Mesendoderm (in vitro differentiated cells): ENCODE results near the gene AFF2.

Source experiments
- DNase-seq: peaks from one replicate; pipeline ENCODE4 v3.0.0; 2013
- H2AK5ac ChIP-seq: 2 replicates; pipeline ENCODE4 v1.6.1; 2013; ENCODE audit warnings: low read length, inconsistent platforms
- H2BK120ac ChIP-seq: 2 replicates; pipeline ENCODE4 v1.6.1; 2013; ENCODE audit warnings: low read depth, mild to moderate bottlenecking, low read length, moderate library complexity, mixed read lengths
- H2BK15ac ChIP-seq: replicated peaks from 2 replicates; pipeline ENCODE4 v1.6.1; 2013; ENCODE audit warnings: low read depth, mild to moderate bottlenecking, moderate library complexity
- H2BK5ac ChIP-seq: 2 replicates; pipeline ENCODE4 v1.6.1; 2013; ENCODE audit warnings: low read length, inconsistent platforms
- H3K18ac ChIP-seq: 2 replicates; pipeline ENCODE4 v1.6.1; 2013; ENCODE audit warnings: mild to moderate bottlenecking, low read length, mixed read lengths
- H3K23ac ChIP-seq: one replicate; pipeline ENCODE4 v1.6.1; 2013; ENCODE audit warnings: low read length
- H3K27ac ChIP-seq: 2 replicates; pipeline ENCODE4 v1.5.1; 2013; ENCODE audit warnings: low read depth, mild to moderate bottlenecking, inconsistent platforms, low read length, moderate library complexity
- H3K27me3 ChIP-seq: 2 replicates; pipeline ENCODE4 v1.6.1; 2013; ENCODE audit warnings: low read length, control low read depth, mild to moderate bottlenecking, inconsistent platforms; ENCODE audit not compliant: insufficient read depth, poor library complexity
- H3K36me3 ChIP-seq: 2 replicates; pipeline ENCODE4 v1.6.1; 2013; ENCODE audit warnings: low read length, inconsistent platforms; ENCODE audit not compliant: control insufficient read depth, insufficient read depth
- H3K4ac ChIP-seq: one replicate; pipeline ENCODE4 v1.6.1; 2013; ENCODE audit warnings: low read depth, mild to moderate bottlenecking, low read length, moderate library complexity
- H3K4me1 ChIP-seq: 2 replicates; pipeline ENCODE4 v1.6.1; 2013; ENCODE audit warnings: low read depth, low read length, inconsistent platforms; ENCODE audit not compliant: control insufficient read depth
- H3K4me2 ChIP-seq: 2 replicates; pipeline ENCODE4 v1.6.1; 2013; ENCODE audit warnings: low read length
- H3K4me3 ChIP-seq: 2 replicates; pipeline ENCODE4 v1.5.1; 2013; ENCODE audit warnings: mild to moderate bottlenecking, low read length
- H3K56ac ChIP-seq: one replicate; pipeline ENCODE4 v1.6.1; 2013; ENCODE audit warnings: low read length
- H3K79me1 ChIP-seq: 2 replicates; pipeline ENCODE4 v1.6.1; 2013; ENCODE audit warnings: low read length, inconsistent platforms
- H3K79me2 ChIP-seq: 2 replicates; pipeline ENCODE4 v1.6.1; 2013; ENCODE audit warnings: mild to moderate bottlenecking, low read length; ENCODE audit not compliant: control insufficient read depth, insufficient read depth
- H3K9ac ChIP-seq: 2 replicates; pipeline ENCODE4 v1.6.1; 2013; ENCODE audit warnings: low read length, inconsistent platforms
- H4K5ac ChIP-seq: one replicate; pipeline ENCODE4 v1.6.1; 2013; ENCODE audit warnings: low read length
- H4K8ac ChIP-seq: one replicate; pipeline ENCODE4 v1.6.1; 2013; ENCODE audit warnings: low read depth, mild to moderate bottlenecking, control low read depth, low read length, moderate library complexity
- WGBS: extraction: QIAGEN DNeasy Blood & Tissue Kit; methylation state at CpG from one replicate; pipeline ENCODE4 v1.1.7; 2013; ENCODE audit warnings: low lambda C conversion rate, missing lambda C conversion rate; ENCODE audit not compliant: insufficient coverage; ENCODE audit errors: extremely low coverage; 5-methylcytosine and 5-hydroxymethylcytosine counted together

Gene AFF2

DNA sequence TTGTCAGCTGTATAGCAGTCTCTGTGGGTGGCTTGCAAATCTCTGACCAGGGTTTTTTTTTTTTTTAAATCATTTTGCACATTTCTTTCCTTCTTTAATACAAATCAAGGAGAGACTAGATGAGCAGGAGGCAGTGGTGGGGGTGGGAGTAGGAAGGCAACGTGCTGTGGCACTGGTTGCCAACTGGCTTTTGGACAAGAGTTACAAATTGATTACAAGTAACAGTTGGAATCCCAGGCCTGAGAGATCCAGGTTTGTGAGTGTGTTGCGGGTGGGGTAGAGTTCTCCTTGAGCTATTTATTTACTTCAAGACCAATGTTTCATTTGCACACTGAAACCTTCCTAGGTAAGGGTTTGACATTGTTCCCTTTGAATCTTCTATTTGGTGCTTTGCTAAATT is 325.3 kb downstream of the AFF2 start:
- no peak overlapping the region for H3K18ac ChIP-seq
- no peaks in the 10 kb centered on the region for H3K79me2 ChIP-seq
- no CpG with 5 or more reads among the region's 2 CpGs for WGBS
- H2BK5ac ChIP-seq = no peak overlapping the region
- H3K36me3 ChIP-seq = no peaks in the 10 kb centered on the region
- H3K4me1 ChIP-seq = no peaks in the 10 kb centered on the region
- H3K4ac ChIP-seq = no peak overlapping the region
- no peak overlapping the region for H3K9ac ChIP-seq
- H3K56ac ChIP-seq = no peak overlapping the region
- no peak overlapping the region for H4K5ac ChIP-seq
- no peak overlapping the region for H3K4me2 ChIP-seq
- no peak for DNase-seq
- no peak overlapping the region for H2BK15ac ChIP-seq
- H3K4me3 ChIP-seq = no peak overlapping the region
- no peak overlapping the region for H4K8ac ChIP-seq
- H3K23ac ChIP-seq = no peak overlapping the region
- no peaks in the 10 kb centered on the region for H3K27me3 ChIP-seq
- no peak overlapping the region for H2AK5ac ChIP-seq
- H3K27ac ChIP-seq = no peak overlapping the region
- no peaks in the 10 kb centered on the region for H3K79me1 ChIP-seq
- H2BK120ac ChIP-seq = no peak overlapping the region

GRCh38 chrX:148836741-148837140 is 336.3 kb downstream of the AFF2 start:
- H2BK5ac ChIP-seq = no peak overlapping the region
- no peaks in the 10 kb centered on the region for H3K27me3 ChIP-seq
- H2AK5ac ChIP-seq = no peak overlapping the region

GRCh38 chrX:148850631-148851030 is 350.2 kb downstream of the AFF2 start:
- H3K4me2 ChIP-seq = no peak overlapping the region
- no peak overlapping the region for H3K18ac ChIP-seq
- no peak overlapping the region for H2BK5ac ChIP-seq
- WGBS = no CpG with 5 or more reads among the region's 1 CpG
- no peak overlapping the region for H4K5ac ChIP-seq
- H2AK5ac ChIP-seq = no peak overlapping the region
- no peak overlapping the region for H4K8ac ChIP-seq
- H3K27ac ChIP-seq = no peak overlapping the region
- H3K79me1 ChIP-seq = no peaks in the 10 kb centered on the region
- no peak overlapping the region for H3K4me3 ChIP-seq
- H3K56ac ChIP-seq = no peak overlapping the region
- no peaks in the 10 kb centered on the region for H3K36me3 ChIP-seq
- no peaks in the 10 kb centered on the region for H3K79me2 ChIP-seq
- DNase-seq = no peak
- no peaks in the 10 kb centered on the region for H3K27me3 ChIP-seq
- no peak overlapping the region for H2BK120ac ChIP-seq
- H3K4me1 ChIP-seq = no peaks in the 10 kb centered on the region
- H2BK15ac ChIP-seq = no peak overlapping the region
- H3K9ac ChIP-seq = no peak overlapping the region
- H3K23ac ChIP-seq = no peak overlapping the region
- no peak overlapping the region for H3K4ac ChIP-seq

More at GRCh38 chrX:148836741-148837140, 336.3 kb downstream of the AFF2 start:
- no peaks in the 10 kb centered on the region for H3K79me1 ChIP-seq
- H3K36me3 ChIP-seq = no peaks in the 10 kb centered on the region
- no peak overlapping the region for H2BK15ac ChIP-seq
- H3K4me3 ChIP-seq = no peak overlapping the region
- H4K5ac ChIP-seq = no peak overlapping the region
- no CpG with 5 or more reads among the region's 4 CpGs for WGBS
- no peak overlapping the region for H3K18ac ChIP-seq
- H3K9ac ChIP-seq = no peak overlapping the region
- no peaks in the 10 kb centered on the region for H3K79me2 ChIP-seq
- H3K4me2 ChIP-seq = no peak overlapping the region
- DNase-seq = no peak
- H2BK120ac ChIP-seq = no peak overlapping the region
- H4K8ac ChIP-seq = no peak overlapping the region
- H3K4ac ChIP-seq = no peak overlapping the region
- H3K23ac ChIP-seq = no peak overlapping the region
- no peaks in the 10 kb centered on the region for H3K4me1 ChIP-seq
- no peak overlapping the region for H3K27ac ChIP-seq
- H3K56ac ChIP-seq = no peak overlapping the region

- no peaks in the 10 kb centered on the region for H3K36me3 ChIP-seq
- H2BK120ac ChIP-seq = no peak overlapping the region
- no peak overlapping the region for H3K4ac ChIP-seq
- no peak overlapping the region for H3K4me3 ChIP-seq
- H3K27ac ChIP-seq = no peak overlapping the region
- H4K5ac ChIP-seq = no peak overlapping the region
- H2BK5ac ChIP-seq = no peak overlapping the region
- no peak overlapping the region for H3K4me2 ChIP-seq
- no peaks in the 10 kb centered on the region for H3K4me1 ChIP-seq
- WGBS = no CpG with 5 or more reads among the region's 4 CpGs
- no peaks in the 10 kb centered on the region for H3K27me3 ChIP-seq
- no peak overlapping the region for H2BK15ac ChIP-seq
- H3K18ac ChIP-seq = no peak overlapping the region
- H4K8ac ChIP-seq = no peak overlapping the region
- no peaks in the 10 kb centered on the region for H3K79me1 ChIP-seq
- H3K23ac ChIP-seq = no peak overlapping the region
- no peak overlapping the region for H2AK5ac ChIP-seq
- DNase-seq = no peak
- no peak overlapping the region for H3K56ac ChIP-seq
- no peak overlapping the region for H3K9ac ChIP-seq
- H3K79me2 ChIP-seq = no peaks in the 10 kb centered on the region
These were observed 353.9 kb downstream of the AFF2 start for GRCh38 chrX:148854306-148854705.

DNA sequence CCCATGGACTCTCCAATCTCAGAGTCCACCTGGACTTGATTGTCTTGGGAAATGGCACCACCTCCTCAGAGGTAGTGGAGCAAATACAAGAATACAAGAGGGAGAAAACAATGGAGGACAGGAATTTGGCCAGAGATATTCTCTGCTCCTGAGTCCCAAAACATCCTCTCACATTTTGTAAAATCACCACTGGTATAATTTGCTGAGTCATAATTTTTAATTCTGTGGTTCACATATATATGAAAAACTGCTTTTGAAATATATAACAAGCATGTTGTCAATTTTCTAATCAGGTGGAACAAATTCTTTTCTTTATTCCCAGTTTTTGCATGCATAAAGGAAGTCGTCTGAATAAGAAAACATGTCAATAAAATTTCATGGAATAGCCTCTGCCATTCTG is 356.1 kb downstream of the AFF2 start:
- H2AK5ac ChIP-seq = no peak overlapping the region
- no peak overlapping the region for H3K4me3 ChIP-seq
- H3K4ac ChIP-seq = no peak overlapping the region
- H3K27ac ChIP-seq = no peak overlapping the region
- whole genome bisulfite sequencing = no CpG with 5 or more reads among the region's 1 CpG
- no peak overlapping the region for H4K5ac ChIP-seq
- H3K4me2 ChIP-seq = no peak overlapping the region
- no peaks in the 10 kb centered on the region for H3K79me2 ChIP-seq
- H4K8ac ChIP-seq = no peak overlapping the region
- no peak for DNase-seq
- no peak overlapping the region for H3K56ac ChIP-seq
- H2BK120ac ChIP-seq = no peak overlapping the region
- H3K36me3 ChIP-seq = no peaks in the 10 kb centered on the region
- no peak overlapping the region for H3K18ac ChIP-seq
- H3K4me1 ChIP-seq = no peaks in the 10 kb centered on the region
- no peak overlapping the region for H2BK5ac ChIP-seq
- H3K79me1 ChIP-seq = no peaks in the 10 kb centered on the region
- no peaks in the 10 kb centered on the region for H3K27me3 ChIP-seq
- H2BK15ac ChIP-seq = no peak overlapping the region
- no peak overlapping the region for H3K9ac ChIP-seq
- no peak overlapping the region for H3K23ac ChIP-seq
